Measurements from ENCODE around the gene SEMA6D.

The SEMA6D gene

DNA sequence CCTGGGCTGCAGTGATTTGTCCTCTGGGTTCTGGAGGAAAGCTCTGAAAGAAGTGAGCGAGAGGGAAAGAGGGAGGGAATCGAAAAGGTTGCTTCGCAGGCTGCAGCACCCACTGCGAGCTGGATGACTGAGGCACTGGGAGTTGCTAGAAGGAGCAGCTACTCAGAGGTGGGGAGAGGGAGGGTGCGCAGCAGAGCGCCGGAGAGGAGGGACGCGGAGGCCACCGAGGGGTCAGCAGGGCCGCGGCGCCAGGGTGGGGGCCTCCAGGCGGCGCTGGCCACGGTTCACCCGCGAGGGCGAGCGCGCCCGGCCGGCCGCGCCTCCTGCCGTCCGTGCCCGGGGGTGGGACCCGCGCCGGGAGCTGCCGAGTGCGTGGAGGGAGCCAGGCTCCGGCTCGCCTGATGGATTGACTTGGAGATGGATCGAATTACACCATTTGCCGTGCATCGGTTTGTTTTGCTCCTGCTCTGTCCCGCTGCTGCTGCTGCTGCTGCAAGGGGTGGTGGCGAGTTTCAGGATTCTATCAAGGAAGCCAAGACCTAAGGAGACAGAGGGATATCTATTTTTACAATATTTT is at the start of gene SEMA6D:
TSS of gene SEMA6D (plus strand) at position 470 of the 577 bp plus-strand sequence. CDS start 42,294 bp downstream, outside the sequence.
- H3K4me3 ChIP-seq (ENCODE audit: low read length): peak within 1 kb of the TSS; percentile 68
- no peak for TF ChIP-seq CTCF (IDR thresholded peaks at IDR 0.05; ENCODE audit: insufficient read depth, low read depth, low read length, missing control alignments)
- peak; percentile 79 for DNase-seq (ENCODE audit: low read depth)

DNA sequence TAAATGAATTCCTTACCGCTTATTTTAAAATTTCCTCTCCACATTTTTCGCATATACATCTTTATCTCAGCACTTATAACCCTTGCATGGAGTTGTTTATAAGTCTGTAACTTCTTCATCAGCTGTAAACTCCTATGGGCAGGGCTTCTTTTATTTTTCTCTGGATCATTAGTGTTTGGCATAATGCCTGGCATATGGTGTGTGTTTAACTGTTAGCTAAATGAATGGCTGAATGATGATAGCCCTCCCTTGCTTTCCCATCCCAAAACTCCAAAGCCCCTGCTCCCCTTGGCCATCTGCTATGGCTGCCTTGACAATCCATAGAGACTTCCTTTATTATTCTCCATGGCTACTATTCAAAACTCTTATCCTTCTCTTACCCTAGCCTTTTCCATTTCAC is 48.1 kb upstream of the SEMA6D start:
- no peak overlapping the region for H3K4me3 ChIP-seq (ENCODE audit: low read length)
- TF ChIP-seq CTCF (IDR thresholded peaks at IDR 0.05; ENCODE audit: insufficient read depth, low read depth, low read length, missing control alignments): no peak
- no peak for DNase-seq (ENCODE audit: low read depth)

GRCh38 chr15:47670365-47670764 is 46.9 kb upstream of the SEMA6D start:
- no peak for TF ChIP-seq CTCF (IDR thresholded peaks at IDR 0.05; ENCODE audit: insufficient read depth, low read depth, low read length, missing control alignments)
- H3K4me3 ChIP-seq (ENCODE audit: low read length): no peak overlapping the region
- no peak for DNase-seq (ENCODE audit: low read depth)

GRCh38 chr15:47673232-47673761 is 44.0 kb upstream of the SEMA6D start:
- peak; percentile 13 for DNase-seq (ENCODE audit: low read depth)
- no peak overlapping the region for H3K4me3 ChIP-seq (ENCODE audit: low read length)
- no peak for TF ChIP-seq CTCF (IDR thresholded peaks at IDR 0.05; ENCODE audit: insufficient read depth, low read depth, low read length, missing control alignments)

DNA sequence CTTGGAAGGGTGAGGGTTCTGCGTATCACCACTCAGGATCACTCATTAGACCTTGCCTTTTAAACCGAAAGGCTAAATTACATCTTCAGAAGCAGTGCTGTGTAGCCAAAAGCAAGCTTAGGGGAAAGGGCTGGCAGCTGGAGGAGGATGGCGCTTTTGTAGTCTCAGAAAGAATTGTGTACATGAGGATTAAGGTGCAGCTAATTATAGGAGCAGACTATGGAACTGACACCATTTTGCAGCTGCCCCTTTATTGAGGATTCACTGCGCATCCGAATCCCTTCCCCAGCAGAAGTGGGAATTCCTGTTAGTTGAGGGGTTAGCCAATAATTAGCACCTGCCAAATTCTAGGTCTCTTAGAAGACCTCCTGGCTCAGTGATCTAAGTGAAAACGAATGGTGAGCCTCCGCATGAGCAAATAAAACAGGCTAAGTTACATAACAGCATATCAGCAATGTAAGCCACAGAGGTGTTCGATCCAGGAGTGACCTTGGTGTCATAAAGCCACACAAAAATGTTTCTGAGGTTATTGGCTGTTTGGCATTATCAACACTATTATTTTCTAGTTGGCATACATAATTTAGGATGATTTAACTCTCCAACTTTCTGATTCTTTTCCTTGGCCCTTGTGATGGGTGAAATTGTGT is 42.6 kb upstream of the SEMA6D start:
- no peak for DNase-seq (ENCODE audit: low read depth)
- H3K4me3 ChIP-seq (ENCODE audit: low read length): no peak overlapping the region
- TF ChIP-seq CTCF (IDR thresholded peaks at IDR 0.05; ENCODE audit: insufficient read depth, low read depth, low read length, missing control alignments): no peak

DNA sequence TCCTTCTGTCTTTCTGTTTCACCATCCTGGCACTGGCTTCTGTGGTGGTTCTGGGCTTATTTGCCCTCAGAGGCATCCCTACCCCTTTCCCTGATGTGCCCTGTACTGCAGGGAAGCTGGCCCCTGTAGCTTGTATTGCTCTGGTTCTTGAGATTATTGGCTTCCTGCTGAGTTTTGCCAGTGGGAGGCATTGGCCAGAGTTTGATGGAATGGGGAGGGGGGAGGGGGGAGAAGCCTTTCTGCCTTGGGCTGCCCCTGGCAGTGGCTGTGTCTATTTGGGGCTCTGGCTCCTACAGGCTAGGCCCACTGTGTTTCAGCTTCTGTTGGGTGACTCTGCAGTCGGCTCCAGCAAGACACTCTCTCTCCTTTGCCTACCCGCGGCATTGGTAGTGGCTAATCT is 41.6 kb upstream of the SEMA6D start:
- H3K4me3 ChIP-seq (ENCODE audit: low read length): no peak overlapping the region
- DNase-seq (ENCODE audit: low read depth): no peak
- TF ChIP-seq CTCF (IDR thresholded peaks at IDR 0.05; ENCODE audit: insufficient read depth, low read depth, low read length, missing control alignments): no peak
